LNCAP (cell line): ENCODE data around the gene HS6ST3.

ENCODE experiments used
- TF ChIP-seq, protein P1 (sequence below): fragments of 450-650 bp; IDR thresholded peaks from 2 replicates; pipeline ENCODE4 v1.5.1; 2017; ENCODE audit warnings: mild to moderate bottlenecking

Gene HS6ST3

DNA sequence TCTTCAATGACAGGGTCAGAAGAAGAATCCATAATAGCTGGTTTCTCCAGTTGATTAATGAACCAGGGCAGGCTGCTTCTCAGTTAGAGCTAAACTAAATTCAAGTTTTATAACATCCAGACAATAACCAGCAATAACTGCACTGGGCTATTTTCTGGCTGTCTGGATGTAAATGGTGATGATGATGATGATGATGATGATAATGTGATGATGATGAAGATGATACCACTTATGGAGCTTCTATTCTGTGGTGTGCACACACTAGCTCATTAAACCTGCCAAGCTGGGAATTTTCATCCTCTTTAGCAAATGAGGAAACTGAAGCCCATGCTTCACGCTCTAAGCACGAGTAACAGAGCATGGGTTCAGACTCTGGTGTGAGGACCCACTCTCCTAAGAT is 772.2 kb downstream of the HS6ST3 start:
- TF ChIP-seq, protein P1, sequence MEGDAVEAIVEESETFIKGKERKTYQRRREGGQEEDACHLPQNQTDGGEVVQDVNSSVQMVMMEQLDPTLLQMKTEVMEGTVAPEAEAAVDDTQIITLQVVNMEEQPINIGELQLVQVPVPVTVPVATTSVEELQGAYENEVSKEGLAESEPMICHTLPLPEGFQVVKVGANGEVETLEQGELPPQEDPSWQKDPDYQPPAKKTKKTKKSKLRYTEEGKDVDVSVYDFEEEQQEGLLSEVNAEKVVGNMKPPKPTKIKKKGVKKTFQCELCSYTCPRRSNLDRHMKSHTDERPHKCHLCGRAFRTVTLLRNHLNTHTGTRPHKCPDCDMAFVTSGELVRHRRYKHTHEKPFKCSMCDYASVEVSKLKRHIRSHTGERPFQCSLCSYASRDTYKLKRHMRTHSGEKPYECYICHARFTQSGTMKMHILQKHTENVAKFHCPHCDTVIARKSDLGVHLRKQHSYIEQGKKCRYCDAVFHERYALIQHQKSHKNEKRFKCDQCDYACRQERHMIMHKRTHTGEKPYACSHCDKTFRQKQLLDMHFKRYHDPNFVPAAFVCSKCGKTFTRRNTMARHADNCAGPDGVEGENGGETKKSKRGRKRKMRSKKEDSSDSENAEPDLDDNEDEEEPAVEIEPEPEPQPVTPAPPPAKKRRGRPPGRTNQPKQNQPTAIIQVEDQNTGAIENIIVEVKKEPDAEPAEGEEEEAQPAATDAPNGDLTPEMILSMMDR, result no peak

DNA sequence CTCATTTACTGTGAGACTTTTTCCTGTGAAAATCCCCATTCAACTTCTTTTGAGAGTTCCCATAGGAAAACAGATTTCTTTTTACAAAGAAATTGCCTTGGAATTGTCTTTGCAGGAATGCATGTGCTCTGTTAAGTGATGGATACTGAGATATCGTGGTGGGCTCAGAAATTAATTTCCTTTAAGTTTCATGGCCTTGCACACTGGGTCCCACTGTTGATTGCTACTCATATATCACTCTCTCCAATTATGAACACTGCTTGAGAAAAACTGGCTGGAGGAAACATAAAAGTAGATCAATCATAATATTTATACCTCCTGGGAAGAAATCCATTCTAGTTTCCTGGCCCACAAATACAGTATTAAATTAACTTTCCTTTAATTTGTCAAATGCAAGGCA is 773.1 kb downstream of the HS6ST3 start:
- TF ChIP-seq, protein P1, result no peak

DNA sequence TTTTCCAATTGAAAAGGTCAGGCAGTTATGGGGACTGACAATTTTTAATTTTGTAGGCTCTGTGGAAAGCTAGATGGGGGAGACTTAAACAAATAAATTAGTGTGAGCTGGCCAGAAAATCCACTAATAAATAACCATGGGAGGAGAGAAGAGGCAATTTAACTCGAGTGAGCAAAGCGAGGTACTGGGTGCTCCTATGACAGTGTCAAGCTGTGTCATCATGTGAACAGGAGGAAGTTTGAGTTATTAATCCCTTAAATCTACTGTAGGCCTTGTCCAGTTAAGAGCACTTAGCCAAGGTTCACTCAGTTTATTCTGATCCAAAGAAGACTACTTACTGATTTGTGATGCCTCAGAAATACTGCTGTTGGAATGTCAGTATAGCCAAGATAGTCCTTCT is 781.6 kb downstream of the HS6ST3 start:
- TF ChIP-seq, protein P1, result no peak

DNA sequence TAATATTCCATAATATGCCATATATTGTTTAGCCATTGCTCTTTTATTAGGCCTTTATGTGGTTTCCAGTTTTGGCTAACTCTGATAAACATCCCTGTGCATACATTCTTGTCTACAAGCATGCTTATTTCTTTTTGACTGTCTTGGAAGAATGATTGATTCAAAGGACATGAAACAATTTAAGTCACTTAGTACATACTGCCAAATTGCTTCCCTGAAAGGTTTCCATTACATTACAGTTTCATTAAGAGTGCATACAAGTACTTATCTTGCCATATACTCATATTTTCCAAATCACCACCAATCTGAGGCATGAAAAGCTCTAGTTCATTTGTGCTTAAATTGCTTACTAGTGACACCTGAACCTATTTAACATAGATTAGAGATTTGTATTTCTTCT is 790.5 kb downstream of the HS6ST3 start:
- TF ChIP-seq, protein P1, result no peak
